Esophagus (tissue), 2 donors: ENCODE measurements around the gene BANF2. TPM values are rescaled to one million over a fixed set of nuclear protein-coding genes. Genes with fewer than 3 reads are reported as not detected.

Experiments used
- H3K27ac ChIP-seq, 2 donors: one replicate each; pipeline ENCODE4 v1.5.1; 2013; ENCODE audit warnings: low read depth in 2 of 2, mild to moderate bottlenecking in 2 of 2, inconsistent platforms in 1 of 2, low read length in 1 of 2, moderate library complexity in 1 of 2
- H3K27me3 ChIP-seq, 2 donors: one replicate each; pipeline ENCODE4 v1.6.1; 2013; ENCODE audit warnings: low read length in 2 of 2, control low read depth in 1 of 2, mild to moderate bottlenecking in 1 of 2; ENCODE audit not compliant: insufficient read depth in 2 of 2, control insufficient read depth in 1 of 2
- H3K36me3 ChIP-seq, 2 donors: one replicate each; pipeline ENCODE4 v1.6.1; 2013; ENCODE audit warnings: low read length in 1 of 2; ENCODE audit not compliant: control insufficient read depth in 2 of 2, insufficient read depth in 2 of 2
- H3K4me1 ChIP-seq, 2 donors: one replicate each; pipeline ENCODE4 v1.6.1; 2013; ENCODE audit warnings: low read length in 1 of 2; ENCODE audit not compliant: control insufficient read depth in 2 of 2, insufficient read depth in 2 of 2
- H3K4me3 ChIP-seq, 2 donors: one replicate each; pipeline ENCODE4 v1.5.1; 2013; ENCODE audit warnings: low read length in 2 of 2, mild to moderate bottlenecking in 2 of 2, low read depth in 1 of 2, moderate library complexity in 1 of 2
- H3K9me3 ChIP-seq, 2 donors: one replicate each; pipeline ENCODE4 v1.6.1; 2013; ENCODE audit warnings: mild to moderate bottlenecking in 2 of 2, low read depth in 1 of 2, low read length in 1 of 2, moderate library complexity in 1 of 2; ENCODE audit not compliant: control insufficient read depth in 2 of 2, insufficient read depth in 1 of 2
- WGBS, 2 donors: extraction: QIAGEN DNeasy Blood & Tissue Kit; methylation state at CpG; one replicate each; pipeline ENCODE4 v1.1.7; 2013; 5-methylcytosine and 5-hydroxymethylcytosine counted together
- polyA plus RNA-seq, 2 donors: library from polyadenylated mRNA; stranded (reverse); fragments of 200-250 nt; gene quantifications; one replicate each; pipeline ENCODE4 v1.2.3, GENCODE V29; 2013
- donor health status: healthy with polysubstance abuse.
- donor health status: Bipolar disorder and iron deficiency.

The BANF2 gene
- polyA plus RNA-seq, 2 donors, result not detected

DNA sequence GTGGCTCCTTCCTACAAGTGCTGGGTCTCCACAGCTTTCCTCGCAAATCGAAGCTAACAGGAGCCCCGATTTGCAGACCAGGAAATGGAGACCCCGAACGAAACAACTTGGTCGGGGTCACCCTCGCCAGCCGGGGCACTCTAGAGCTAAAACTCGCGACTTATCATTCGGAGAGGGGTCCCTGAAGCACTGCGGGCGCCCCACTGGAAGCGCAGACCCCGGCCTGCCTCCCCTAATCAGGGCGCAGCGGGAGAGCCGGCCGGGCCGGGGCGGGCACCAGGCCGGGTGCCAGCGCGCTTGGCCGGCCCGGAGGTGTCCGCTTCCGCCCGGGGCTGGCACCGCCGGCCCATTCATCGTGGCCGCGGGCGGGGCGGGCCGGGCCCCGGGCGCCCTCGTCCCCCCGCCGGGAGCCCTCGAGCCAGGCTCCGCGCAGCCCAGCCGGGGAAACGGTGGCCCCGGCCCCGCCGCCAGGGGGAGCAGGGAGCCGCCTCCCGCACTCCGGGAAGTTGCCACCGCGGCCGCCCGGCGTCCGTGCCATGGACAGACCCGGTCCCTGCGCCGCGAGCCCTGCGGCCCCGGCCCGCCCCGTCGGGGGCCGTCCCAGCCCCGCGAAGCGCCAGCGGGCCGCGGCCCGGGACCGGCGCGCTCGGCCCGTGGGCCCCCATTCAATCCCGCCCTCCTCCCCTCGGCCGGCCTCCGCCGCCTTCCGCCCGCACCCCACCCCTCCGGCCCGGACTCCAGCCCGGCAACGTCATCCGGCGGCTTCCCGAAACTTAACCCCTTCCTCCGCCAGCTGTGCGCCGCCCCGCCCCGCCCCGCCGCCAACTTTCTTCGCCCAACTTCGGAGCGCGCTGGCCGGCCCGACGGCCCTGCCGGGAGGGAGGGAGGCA, 18.7 kb upstream of the BANF2 start:
- 1% methylated on average over 52 to 110 of the region's 110 CpGs for WGBS, 2 donors
- H3K27ac ChIP-seq, result peak overlapping the region; percentile 94 to 99
- H3K27me3 ChIP-seq, result no peaks in the 10 kb centered on the region
- H3K4me3 ChIP-seq, result peak overlapping the region; percentile 80 to 91
- peaks cover 0 to 6% of the 10 kb centered on the region in 2 donors for H3K4me1 ChIP-seq
- H3K36me3 ChIP-seq, result peaks cover 0 to under 1% of the 10 kb centered on the region in 2 donors
- H3K9me3 ChIP-seq, result no peaks in the 10 kb centered on the region

DNA sequence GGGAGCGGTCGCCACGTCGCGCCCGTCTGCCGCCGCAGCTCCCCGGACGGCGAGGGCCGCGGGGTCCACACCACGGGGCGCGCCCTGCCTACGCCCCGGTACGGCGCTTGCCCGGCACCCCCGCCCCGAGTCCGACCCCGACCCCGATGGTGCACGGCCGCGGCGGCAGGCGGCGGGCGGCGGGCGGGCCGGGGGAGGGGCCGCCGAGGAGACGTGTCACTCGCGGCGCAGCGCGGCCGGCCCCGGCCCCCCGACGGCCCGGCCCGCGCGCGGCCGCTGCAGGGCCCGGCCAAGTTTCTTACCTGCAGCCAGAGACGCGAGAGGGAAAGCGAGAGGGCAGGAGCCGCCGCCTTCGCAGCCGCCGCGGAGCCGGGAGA, 18.1 kb upstream of the BANF2 start:
- no peaks in the 10 kb centered on the region for H3K36me3 ChIP-seq
- WGBS, 2 donors, result 1% methylated on average over 48 to 65 of the region's 65 CpGs
- peak overlapping the region; percentile 80 to 91 for H3K4me3 ChIP-seq
- no peaks in the 10 kb centered on the region for H3K27me3 ChIP-seq
- H3K4me1 ChIP-seq, result peaks cover 0 to 6% of the 10 kb centered on the region in 2 donors
- peak overlapping the region; percentile 94 to 99 for H3K27ac ChIP-seq
- H3K9me3 ChIP-seq, result no peaks in the 10 kb centered on the region

DNA sequence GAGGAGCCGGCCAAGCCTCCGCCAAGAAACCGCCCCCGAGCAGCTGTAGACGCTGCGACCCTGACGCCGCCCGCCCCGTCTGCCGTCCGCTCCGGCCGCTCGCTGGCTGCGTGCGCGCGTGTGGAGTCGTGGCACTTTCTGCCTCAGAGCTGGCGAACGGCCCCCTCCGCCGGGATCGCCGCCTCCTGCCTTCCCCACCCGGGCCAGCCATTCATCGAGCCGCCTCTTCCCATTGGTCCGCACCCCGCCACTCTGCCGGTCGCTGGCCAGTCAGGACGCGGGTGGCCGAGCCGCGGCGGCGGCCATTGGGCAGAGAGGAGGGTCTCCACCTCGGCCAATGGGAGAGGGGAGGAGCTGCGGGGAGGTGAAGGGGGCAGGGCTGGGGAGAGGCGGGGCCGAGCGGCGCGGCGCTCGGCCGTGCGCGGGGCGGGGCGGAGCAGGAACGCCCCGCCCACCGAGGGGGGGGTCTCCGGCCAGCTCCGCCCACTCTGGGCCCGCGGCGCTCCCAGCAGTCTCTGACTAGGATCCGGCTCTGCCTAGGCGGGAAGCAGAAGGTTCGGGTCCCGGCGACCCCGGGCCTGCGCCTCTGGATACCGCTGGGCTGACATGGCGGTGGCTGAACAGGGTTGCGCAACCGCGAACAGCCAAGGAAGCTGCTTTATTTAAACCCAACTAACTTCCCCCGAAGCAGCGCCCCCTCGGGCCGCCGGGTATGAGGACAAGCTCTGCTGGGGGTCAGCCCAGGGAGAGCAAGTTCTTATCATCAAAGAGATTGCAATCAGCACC, 17.5 kb upstream of the BANF2 start, which contains the start of gene RRBP1:
Gene RRBP1, minus strand, starts transcription at position 140 of the 786 bp plus-strand sequence. CDS start 21,735 bp downstream, outside the sequence.
- no peaks in the 10 kb centered on the region for H3K36me3 ChIP-seq
- 0% methylated on average over 47 to 79 of the region's 79 CpGs for whole genome bisulfite sequencing, 2 donors
- H3K4me3 ChIP-seq, result peak within 1 kb of the TSS; percentile 80 to 91
- no peaks in the 10 kb centered on the region for H3K27me3 ChIP-seq
- no peaks in the 10 kb centered on the region for H3K9me3 ChIP-seq
- H3K27ac ChIP-seq, result peak within 1 kb of the TSS; percentile 94 to 99
- H3K4me1 ChIP-seq, result peaks cover 0 to 6% of the 10 kb centered on the region in 2 donors

DNA sequence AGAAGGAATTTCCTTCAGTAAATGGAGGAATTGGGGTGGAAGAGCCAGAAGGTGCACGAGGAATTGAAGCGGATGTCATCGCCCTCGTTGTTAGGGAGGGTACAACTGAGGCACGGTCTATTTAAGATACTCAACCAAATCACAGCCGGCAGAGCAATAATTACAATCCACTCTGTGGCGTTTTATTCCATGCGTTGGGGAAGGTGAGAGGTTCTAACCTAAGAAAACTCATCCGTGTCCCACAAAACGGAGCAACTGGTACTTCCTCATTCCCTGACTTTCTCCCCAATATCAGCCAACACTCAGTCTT, 16.9 kb upstream of the BANF2 start:
- 32 to 44% methylated on average over 10 of the region's 10 CpGs for WGBS, 2 donors
- peak overlapping the region; percentile 44 to 53 for H3K4me3 ChIP-seq
- H3K9me3 ChIP-seq, result no peaks in the 10 kb centered on the region
- H3K27me3 ChIP-seq, result no peaks in the 10 kb centered on the region
- peaks cover 0 to 6% of the 10 kb centered on the region in 2 donors for H3K4me1 ChIP-seq
- no peaks in the 10 kb centered on the region for H3K36me3 ChIP-seq
- no peak overlapping the region for H3K27ac ChIP-seq

DNA sequence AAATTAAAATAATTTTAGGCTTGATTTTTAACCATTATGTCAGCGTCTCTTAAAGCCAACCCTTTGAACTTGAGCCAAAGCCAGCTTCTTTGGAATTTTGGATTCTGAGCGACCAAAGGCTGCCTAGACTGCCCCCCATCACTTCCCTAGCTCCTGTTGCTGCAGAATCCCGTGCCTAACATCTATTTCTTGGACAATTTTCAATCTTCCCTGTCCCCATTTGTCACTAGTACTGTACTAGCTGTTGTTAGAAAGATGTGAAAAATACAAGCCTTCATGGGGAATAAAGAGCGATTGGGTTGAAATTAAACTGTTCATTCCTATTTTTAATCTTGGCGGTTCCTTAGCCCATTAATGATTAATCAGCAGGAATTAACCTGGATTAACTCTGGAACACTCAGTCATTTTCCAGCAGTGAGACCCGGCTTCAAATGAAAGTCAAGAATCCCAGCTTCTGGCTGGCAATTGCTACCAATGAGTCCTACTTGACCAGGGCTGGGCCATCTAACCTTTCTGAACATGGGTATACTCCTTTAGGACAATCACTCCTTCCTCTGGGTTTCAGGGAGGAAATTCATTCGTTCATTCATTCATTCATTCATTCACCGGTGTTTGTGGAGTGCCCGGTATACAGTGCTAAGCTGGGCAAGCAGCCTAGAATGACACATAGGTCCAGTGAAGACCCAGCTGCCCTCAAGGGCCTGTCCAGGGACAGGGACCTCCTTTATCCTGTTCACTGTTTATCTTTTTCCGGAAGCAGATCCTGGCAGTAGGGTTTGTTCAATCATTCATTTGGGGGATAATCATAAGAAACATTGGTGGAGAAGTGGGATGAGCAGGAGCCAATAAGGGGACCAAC, 16.3 kb upstream of the BANF2 start:
- H3K4me1 ChIP-seq, result peaks cover 0 to 6% of the 10 kb centered on the region in 2 donors
- H3K4me3 ChIP-seq, result no peak overlapping the region
- H3K36me3 ChIP-seq, result no peaks in the 10 kb centered on the region
- H3K9me3 ChIP-seq, result no peaks in the 10 kb centered on the region
- no peaks in the 10 kb centered on the region for H3K27me3 ChIP-seq
- 49 to 61% methylated on average over 10 of the region's 10 CpGs for WGBS, 2 donors
- no peak overlapping the region for H3K27ac ChIP-seq

DNA sequence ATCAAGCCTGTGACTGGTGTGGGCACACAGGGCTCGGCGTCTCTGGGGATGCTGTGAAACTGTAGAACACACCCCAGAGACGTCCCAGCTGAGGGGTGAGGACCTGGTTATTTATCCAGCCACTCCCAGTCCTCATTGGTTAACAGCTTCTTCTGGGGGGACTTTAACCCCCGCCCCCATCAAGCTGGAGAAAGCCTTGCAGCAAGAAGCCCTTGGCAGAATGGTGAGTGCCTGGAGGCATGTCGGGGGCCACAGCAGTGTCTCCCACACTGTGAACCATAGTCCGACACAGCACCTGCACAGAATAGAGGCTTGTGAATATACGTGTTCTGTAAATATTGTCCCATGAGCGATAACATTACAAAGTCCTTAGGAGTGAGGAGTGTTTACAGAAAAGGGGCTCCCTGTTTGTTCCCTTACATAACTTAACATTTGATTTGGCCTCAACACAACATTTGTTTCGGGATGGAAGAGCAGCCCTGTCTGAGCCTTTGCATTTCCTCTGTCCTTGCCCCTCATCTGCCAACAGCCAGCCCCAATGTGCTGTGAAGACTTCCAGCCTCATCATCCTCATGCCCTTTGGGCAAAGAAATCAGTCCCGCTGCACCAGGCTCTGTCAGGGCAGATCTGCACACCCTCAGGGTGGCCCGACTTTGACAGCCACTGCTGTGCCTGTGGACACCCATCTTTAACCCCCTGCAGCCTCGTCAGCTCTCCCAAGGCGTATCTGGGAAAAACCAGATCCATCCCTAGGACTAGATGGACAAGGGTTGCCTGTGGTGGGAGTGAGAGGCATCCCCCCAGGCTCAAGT, 15.5 kb upstream of the BANF2 start:
- Histone ChIP-seq H3K27me3 (no peaks in the 10 kb centered on the region), H3K36me3 (no peaks in the 10 kb centered on the region), H3K4me1 (peaks cover 0 to 6% of the 10 kb centered on the region in 2 donors), H3K9me3 (no peaks in the 10 kb centered on the region), H3K4me3 (no peak overlapping the region), H3K27ac (no peak overlapping the region)
- WGBS, 2 donors, result 63 to 74% methylated on average over 13 of the region's 13 CpGs

DNA sequence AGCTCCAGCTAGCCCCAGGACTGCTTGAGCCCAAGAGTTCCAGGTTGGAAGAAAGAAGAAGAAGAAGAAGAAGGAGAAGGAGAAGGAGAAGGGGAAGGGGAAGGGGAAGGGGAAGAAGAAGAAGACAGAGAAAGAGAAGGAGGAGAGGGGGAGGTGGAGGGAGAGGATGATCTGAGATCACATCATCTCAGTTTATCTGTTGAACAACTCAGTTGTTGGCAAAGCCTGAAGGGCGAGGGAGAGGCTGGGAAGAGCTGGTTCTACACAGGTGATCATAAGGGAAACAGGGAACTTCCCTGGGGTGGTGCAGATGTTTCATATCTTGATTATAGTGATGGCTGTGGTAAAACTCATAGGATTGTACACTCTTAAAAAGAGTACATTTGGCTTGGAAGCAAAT, 14.6 kb upstream of the BANF2 start:
- Histone ChIP-seq H3K36me3 (no peaks in the 10 kb centered on the region), H3K27me3 (no peaks in the 10 kb centered on the region), H3K9me3 (no peaks in the 10 kb centered on the region), H3K4me1 (peaks cover 0 to 4% of the 10 kb centered on the region in 2 donors), H3K4me3 (no peak overlapping the region), H3K27ac (no peak overlapping the region)
- 67 to 69% methylated on average over 1 of the region's 1 CpG for WGBS, 2 donors

DNA sequence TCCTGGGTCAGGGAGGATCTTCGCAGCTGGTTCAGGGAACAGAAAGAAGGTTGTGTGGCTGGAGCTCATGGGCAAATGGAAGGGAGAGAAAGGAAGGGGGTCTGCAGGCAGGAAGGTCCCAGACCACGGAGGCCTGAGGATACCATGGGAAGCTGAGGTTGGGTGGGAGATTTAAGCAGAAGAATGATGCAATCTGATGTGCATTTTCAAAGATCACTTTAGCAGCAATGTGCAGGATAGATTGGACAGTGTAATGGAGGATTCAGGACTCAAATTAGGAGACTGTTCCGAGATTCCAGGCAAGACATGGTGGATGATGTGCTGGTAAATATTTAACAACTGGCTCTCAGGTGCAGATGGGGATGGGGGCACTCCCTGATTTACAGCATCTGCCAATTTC, 12.0 kb upstream of the BANF2 start:
- Histone ChIP-seq H3K36me3 (no peaks in the 10 kb centered on the region), H3K27me3 (no peaks in the 10 kb centered on the region), H3K4me3 (no peak overlapping the region), H3K9me3 (no peaks in the 10 kb centered on the region), H3K27ac (no peak overlapping the region), H3K4me1 (peaks cover 0 to 1% of the 10 kb centered on the region in 2 donors)
- 88 to 94% methylated on average over 3 of the region's 3 CpGs for WGBS, 2 donors
